Stimulated activated CD4-positive, alpha-beta T cell treated with anti-CD3 and anti-CD28 coated beads, TNF-alpha, amount 100 ng/mL, for 4 hours (primary cell): ENCODE data around the gene APEX1.
"Not testable (repeated sequence)": the region's sequence is repeated elsewhere in the genome, so short reads cannot be mapped to it uniquely, and the experiment has no call there.

Experiments
- DNase-seq, 3 experiments: peaks; one replicate each; pipeline ENCODE4 v3.0.0-alpha.2; 2020; ENCODE audit warnings: low read depth in 3 of 3

APEX1 gene

DNA sequence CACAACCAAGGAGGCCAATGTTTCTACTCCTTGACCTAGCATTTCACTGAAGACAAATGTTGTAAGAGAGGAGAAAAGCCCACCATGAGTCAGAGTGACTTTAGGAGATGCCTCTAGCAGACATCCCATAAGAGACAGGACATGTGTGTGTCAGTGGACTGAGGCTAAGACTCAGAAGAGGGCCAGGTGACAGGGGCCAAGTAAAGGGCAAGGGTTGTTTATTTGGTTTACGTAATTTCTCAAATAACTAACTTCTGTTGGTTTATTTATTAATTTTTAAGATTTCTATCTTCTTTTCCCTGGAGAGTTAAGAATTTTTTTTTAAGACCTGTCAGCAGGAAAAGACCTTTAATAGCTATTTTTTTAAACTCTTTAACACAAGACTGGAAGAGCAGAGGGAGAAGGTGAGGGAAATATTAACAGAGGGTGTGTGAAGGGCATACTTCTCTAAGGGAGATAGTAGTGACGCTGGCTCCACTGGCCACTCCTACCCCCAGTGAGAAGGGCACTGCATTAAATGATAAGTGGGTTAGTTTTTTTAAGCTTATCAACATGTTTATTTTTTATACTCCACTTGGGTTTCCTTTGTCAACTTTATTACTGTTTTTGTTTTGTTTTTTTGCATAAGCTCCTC is 17.6 kb downstream of the APEX1 start:
- no peak for DNase-seq

GRCh38 chr14:20476776-20477175 is 21.8 kb downstream of the APEX1 start:
- no peak for DNase-seq

DNA sequence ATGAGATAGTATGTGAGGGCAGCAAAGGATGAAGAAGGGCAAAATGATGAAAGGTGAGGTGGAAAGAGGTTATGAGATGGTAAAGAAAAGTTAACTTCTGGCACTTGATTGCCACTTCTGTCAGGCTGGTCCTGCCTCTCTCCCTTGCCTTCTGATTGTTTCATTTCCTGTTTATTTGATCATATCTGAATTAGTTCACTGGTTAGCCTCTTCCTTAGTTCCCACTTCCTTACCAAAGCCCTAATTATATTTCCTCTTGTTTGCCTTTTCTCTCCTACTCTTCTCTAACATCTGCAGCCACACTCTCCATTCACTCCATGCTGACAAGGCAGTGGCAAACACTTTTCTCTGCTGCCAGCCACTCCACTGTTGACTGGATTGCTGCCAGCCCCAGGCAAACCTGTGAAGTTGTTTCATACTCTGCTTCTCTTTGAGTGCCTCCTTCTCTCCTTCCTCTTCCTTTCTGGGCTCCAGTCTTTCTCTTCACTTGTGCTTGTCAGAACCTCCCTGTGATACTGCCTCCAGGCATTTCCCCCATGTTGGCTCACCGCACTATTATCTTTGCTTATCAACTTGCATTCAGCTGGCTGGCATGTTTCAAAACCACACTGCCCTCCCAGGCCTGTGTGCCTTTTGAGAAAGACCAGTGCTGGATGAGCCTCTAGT is 22.3 kb downstream of the APEX1 start:
- DNase-seq = no peak

DNA sequence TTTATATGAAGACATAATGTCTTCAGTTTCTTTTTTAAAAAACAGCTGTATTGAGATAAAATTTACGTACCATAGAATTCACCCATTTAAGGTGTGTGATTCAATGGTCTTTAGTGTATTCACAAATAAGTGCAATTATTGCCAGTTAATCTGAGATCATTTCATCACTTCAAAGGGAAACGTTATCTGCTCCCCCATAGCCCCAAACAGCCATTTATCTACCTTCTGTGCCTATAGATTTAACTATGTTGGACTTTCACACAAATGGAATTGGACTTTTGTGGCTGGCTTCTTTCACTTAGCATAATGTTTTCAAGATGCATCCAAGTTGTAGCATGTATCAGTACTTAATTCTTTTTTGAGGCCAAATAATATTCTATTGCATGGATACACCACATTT is 23.9 kb downstream of the APEX1 start:
- DNase-seq = no peak

GRCh38 chr14:20482382-20482781 is 27.4 kb downstream of the APEX1 start:
- DNase-seq = no peak

DNA sequence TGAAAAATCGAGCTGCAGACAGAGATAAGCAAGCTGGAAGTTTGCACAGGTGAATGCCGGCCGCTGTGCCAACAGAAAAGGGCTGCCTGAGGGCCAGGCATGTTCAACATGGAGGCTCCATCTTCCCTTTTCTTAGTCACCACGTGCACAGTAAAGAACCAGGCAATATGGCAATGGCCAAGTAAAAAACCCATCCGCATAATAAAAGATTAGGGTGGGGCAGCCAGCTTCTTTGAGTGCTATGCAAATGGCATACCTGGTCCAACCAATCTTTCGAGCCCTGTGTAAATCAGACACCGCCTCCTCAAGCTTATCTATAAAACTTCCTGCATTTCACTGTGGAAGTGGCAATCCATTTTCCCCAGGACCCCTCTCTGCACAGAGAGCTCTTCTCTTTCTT is 30.9 kb downstream of the APEX1 start:
- no peak for DNase-seq

GRCh38 chr14:20486684-20487395 is 31.8 kb downstream of the APEX1 start:
- no peak for DNase-seq

GRCh38 chr14:20487396-20487725 is 32.3 kb downstream of the APEX1 start:
- no peak for DNase-seq

GRCh38 chr14:20489093-20489994 is 34.3 kb downstream of the APEX1 start:
- DNase-seq = no peak

DNA sequence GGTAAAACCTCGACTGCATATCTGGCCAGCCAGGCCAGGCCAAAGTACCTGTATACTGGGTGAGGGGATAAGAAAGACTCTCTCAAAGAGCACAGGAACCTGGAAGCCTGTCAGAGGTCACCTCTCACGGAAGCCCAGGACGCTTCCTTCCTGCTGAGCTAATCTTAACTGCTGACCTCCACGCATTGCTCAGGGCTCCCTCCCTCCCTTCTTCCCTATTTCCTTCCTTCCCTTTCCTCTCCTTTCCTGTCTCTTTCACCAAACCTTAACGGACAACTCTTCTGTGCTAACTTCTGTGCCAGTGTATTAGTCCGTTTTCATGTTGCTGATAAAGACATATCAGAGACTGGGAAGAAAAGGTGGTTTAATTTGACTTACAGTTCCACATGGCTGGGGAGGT is 35.5 kb downstream of the APEX1 start:
- no peak for DNase-seq

DNA sequence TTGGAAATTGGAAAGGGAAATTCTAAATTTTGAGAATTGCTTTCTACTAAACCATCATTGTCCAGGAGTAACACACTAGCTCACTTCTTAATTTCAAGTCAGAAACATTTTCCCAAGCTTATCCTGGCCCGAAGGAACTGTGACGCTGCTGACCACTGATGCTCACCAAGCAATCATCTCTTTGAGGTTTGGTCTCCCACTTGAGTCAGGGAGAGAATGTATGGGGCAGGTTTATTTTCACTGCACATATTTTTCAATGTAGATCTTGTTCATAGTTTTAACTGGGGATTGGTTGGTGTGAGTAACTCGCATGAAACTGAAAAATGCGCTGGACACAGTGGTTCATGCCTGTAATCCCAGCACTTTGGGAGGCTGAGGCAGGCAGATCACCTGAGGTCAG is 37.5 kb downstream of the APEX1 start:
- DNase-seq = no peak

- no peak for DNase-seq
Observed at GRCh38 chr14:20493634-20494033, 38.6 kb downstream of the APEX1 start.

- DNase-seq = no peak
Observed at GRCh38 chr14:20494935-20495766, 40.1 kb downstream of the APEX1 start.

- no peak for DNase-seq
Observed at GRCh38 chr14:20498622-20499021, 43.6 kb downstream of the APEX1 start.

- no peak for DNase-seq
Observed at GRCh38 chr14:20499108-20499507, 44.1 kb downstream of the APEX1 start.

DNA sequence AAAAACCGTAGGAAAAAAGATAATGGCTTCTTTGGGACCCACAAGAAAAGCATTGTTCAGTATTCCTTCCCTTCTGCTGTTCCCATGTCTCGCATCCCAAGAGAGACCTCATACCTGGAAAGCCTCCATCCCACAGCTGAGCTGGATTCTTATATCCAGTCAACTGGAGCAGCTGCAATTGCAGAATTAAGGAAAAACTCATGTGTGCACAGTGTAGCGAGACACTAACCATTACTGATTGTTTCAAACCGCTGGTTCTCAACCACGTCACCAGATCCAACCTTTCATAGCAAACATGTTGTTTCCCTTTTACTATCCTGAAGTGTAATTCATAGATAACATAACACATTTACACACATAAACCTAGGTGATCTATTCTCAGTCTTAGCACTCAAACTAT is 44.9 kb downstream of the APEX1 start:
- no peak for DNase-seq

DNA sequence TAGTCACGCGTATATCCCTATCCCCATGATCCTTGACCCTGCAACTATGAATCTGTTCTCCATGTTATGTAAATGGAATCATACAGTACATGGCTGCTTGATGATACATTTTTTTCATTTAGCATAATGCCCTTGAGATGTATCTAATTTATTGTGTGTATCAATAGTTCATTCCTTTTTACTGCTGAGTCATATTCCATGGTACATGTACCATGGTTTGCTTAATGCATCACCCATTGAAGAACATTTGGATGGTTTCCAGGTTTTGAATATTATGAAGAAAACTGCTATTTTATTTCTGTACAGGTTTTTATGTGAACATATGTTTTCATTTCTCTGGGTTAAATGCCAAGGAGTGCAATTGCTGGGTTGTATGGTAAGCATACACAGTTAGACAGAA is 46.3 kb downstream of the APEX1 start:
- DNase-seq = no peak

DNA sequence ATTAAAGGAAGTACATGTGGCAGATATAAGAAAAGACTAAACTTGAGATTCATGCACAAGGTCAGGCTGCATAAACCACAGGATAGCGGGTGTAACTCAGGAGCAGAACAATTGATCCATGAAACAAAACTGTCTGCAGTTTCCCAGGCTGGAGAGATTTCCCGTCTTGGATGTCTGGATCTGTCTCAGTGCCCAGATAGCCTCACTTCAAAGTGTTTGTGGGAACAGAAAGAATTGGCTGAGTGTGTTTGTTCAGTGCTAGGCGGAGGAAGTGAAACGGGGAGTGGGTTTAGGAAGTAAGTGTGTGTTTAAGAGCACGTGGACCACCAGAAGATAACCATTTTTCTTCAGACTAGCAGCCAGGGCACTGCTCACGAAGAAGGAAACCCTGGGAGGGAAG is 48.9 kb downstream of the APEX1 start:
- DNase-seq = no peak

GRCh38 chr14:20506276-20506675 is 51.2 kb downstream of the APEX1 start:
- not testable (repeated sequence) for DNase-seq

- not testable (repeated sequence) for DNase-seq
Observed at GRCh38 chr14:20506752-20507151, 51.7 kb downstream of the APEX1 start.
